Gastroesophageal sphincter (tissue), 3 donors: ENCODE data around the gene LSM14A.

Experiments used
- CTCF ChIP-seq, 4 experiments: fragments of 200-600 bp in 2 of 4; fragments of 450-650 bp in 2 of 4; sonication (generic) in 1 of 4; IDR thresholded peaks; one replicate each; pipeline ENCODE4 v1.5.1; 2017 to 2019; ENCODE audit warnings: antibody characterized with exemption in 4 of 4, mild to moderate bottlenecking in 2 of 4, moderate library complexity in 2 of 4
- EP300 ChIP-seq: sonication (generic); formaldehyde crosslinking; IDR thresholded peaks from one replicate; pipeline ENCODE4 v1.6.1; 2017; ENCODE audit warnings: antibody characterized with exemption, mild to moderate bottlenecking
- POLR2AphosphoS5 ChIP-seq: sonication (generic); formaldehyde crosslinking; IDR thresholded peaks from one replicate; pipeline ENCODE4 v1.6.1; 2017; ENCODE audit warnings: antibody characterized with exemption

- no peak for TF ChIP-seq POLR2AphosphoS5
- TF ChIP-seq EP300 = no peak
- TF ChIP-seq CTCF (IDR thresholded peaks at IDR 0.05) = no peak
These were observed 45.3 kb upstream of the LSM14A start for GRCh38 chr19:34126966-34127365.
